Amniotic epithelial cell (primary cell): Measurements from ENCODE around the gene ESR1.

Experiments
- DNase-seq: peaks from one replicate; pipeline ENCODE4 v3.0.0-alpha.2; 2010; ENCODE audit warnings: low read depth

The ESR1 gene

GRCh38 chr6:152173321-152173720, 365.8 kb downstream of the ESR1 start:
- DNase-seq, result no peak

- DNase-seq, result no peak
Observed at GRCh38 chr6:152173957-152174356, 366.5 kb downstream of the ESR1 start.

GRCh38 chr6:152176268-152176667, 368.8 kb downstream of the ESR1 start:
- peak; percentile 55 for DNase-seq
